ENCODE data around the gene PTGFRN.

GRCh38 chr1:116991918-116992317, 82.2 kb downstream of the PTGFRN start:
- TF ChIP-seq, protein P1, sequence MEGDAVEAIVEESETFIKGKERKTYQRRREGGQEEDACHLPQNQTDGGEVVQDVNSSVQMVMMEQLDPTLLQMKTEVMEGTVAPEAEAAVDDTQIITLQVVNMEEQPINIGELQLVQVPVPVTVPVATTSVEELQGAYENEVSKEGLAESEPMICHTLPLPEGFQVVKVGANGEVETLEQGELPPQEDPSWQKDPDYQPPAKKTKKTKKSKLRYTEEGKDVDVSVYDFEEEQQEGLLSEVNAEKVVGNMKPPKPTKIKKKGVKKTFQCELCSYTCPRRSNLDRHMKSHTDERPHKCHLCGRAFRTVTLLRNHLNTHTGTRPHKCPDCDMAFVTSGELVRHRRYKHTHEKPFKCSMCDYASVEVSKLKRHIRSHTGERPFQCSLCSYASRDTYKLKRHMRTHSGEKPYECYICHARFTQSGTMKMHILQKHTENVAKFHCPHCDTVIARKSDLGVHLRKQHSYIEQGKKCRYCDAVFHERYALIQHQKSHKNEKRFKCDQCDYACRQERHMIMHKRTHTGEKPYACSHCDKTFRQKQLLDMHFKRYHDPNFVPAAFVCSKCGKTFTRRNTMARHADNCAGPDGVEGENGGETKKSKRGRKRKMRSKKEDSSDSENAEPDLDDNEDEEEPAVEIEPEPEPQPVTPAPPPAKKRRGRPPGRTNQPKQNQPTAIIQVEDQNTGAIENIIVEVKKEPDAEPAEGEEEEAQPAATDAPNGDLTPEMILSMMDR (IDR thresholded peaks at IDR 0.05), result no peak
- no peak for TF ChIP-seq POLR2AphosphoS5 (IDR thresholded peaks at IDR 0.05)
- no peak for TF ChIP-seq EP300 (IDR thresholded peaks at IDR 0.05)

Data from sigmoid colon (tissue), 4 donors.